Vagina (tissue), 2 donors: Measurements from ENCODE around the gene PTCHD4. TPM values are rescaled to one million over a fixed set of nuclear protein-coding genes. Genes with fewer than 3 reads are reported as not detected.

Experiments
- DNase-seq, 2 donors: peaks; one replicate each; pipeline ENCODE4 v3.0.0-alpha.2; 2017; ENCODE audit errors: extremely low spot score in 2 of 2
- H3K27ac ChIP-seq: fragments of 200-600 bp; sonication (generic); one replicate; pipeline ENCODE4 v1.5.1; 2019
- H3K27me3 ChIP-seq: fragments of 200-600 bp; sonication (generic); one replicate; pipeline ENCODE4 v1.5.1; 2019
- H3K36me3 ChIP-seq, 2 donors: fragments of 200-600 bp; sonication (generic); one replicate each; pipeline ENCODE4 v1.5.1; 2017 to 2019
- H3K4me1 ChIP-seq: fragments of 200-600 bp; sonication (generic); one replicate; pipeline ENCODE4 v1.5.1; 2019
- H3K4me3 ChIP-seq, 2 donors: fragments of 200-600 bp; sonication (generic); 1 replicate in 1 of 2; 2 replicates in 1 of 2; pipeline ENCODE4 v1.5.1; 2016 to 2019
- H3K9me3 ChIP-seq: fragments of 200-600 bp; sonication (generic); one replicate; pipeline ENCODE4 v1.5.1; 2019
- CTCF ChIP-seq, 3 experiments: fragments of 450-650 bp in 2 of 3; fragments of 200-600 bp in 1 of 3; sonication (generic) in 1 of 3; IDR thresholded peaks; one replicate each; pipeline ENCODE4 v1.5.1; 2017 to 2019; ENCODE audit warnings: antibody characterized with exemption in 3 of 3, mild to moderate bottlenecking in 2 of 3, moderate library complexity in 2 of 3
- POLR2A ChIP-seq, 2 donors: fragments of 450-650 bp; IDR thresholded peaks; one replicate each; pipeline ENCODE4 v1.6.1; 2017; ENCODE audit warnings: antibody characterized with exemption in 2 of 2, mild to moderate bottlenecking in 2 of 2, moderate library complexity in 2 of 2
- POLR2AphosphoS5 ChIP-seq, 2 donors: sonication (generic); formaldehyde crosslinking; IDR thresholded peaks; one replicate each; pipeline ENCODE4 v1.9.0; 2017; ENCODE audit warnings: antibody characterized with exemption in 2 of 2, mild to moderate bottlenecking in 2 of 2, low read depth in 1 of 2; ENCODE audit not compliant: insufficient read depth in 1 of 2
- intact Hi-C: fragments of 100-400 bp; cut with DNase I; formaldehyde crosslinking; loops from one replicate; pipeline ENCODE4 v1.15.1; 2023
- total RNA-seq: library from RNA; depleted of rRNA; stranded (reverse); fragments of >200 nt; gene quantifications from one replicate; pipeline ENCODE4 v1.2.3, GENCODE V29; 2016

The PTCHD4 gene
- not detected for total RNA-seq

- peak within 1 kb of the TSS in 1 of 2 donors; percentile 13 for H3K4me3 ChIP-seq
These were observed at the start of gene PTCHD4 for GRCh38 chr6:48111143-48111506. Gene PTCHD4 (minus strand): TSS chr6:48111197. CDS start chr6:48068957, 42,240 bp downstream.

GRCh38 chr6:48151142-48151541, 40.1 kb upstream of the PTCHD4 start:
- H3K27me3 ChIP-seq = no peaks in the 10 kb centered on the region
- DNase-seq = no peak
- no peaks in the 10 kb centered on the region for H3K9me3 ChIP-seq
- no peaks in the 10 kb centered on the region for H3K4me1 ChIP-seq
- no peaks in the 10 kb centered on the region for H3K36me3 ChIP-seq
- no peak overlapping the region for H3K4me3 ChIP-seq
- intact Hi-C loops = no loop called here
- no peak overlapping the region for H3K27ac ChIP-seq
- TF ChIP-seq POLR2AphosphoS5 (IDR thresholded peaks at IDR 0.05; ENCODE audit: insufficient read depth in 1 of 2, low read depth in 1 of 2) (no peak), POLR2A (IDR thresholded peaks at IDR 0.05) (no peak), CTCF (IDR thresholded peaks at IDR 0.05) (no peak)

More at GRCh38 chr6:48111143-48111506, at the start of gene PTCHD4:
- intact Hi-C loops = no loop called here
- Histone ChIP-seq H3K36me3 (no peaks in the 10 kb centered on the region), H3K27me3 (no peaks in the 10 kb centered on the region), H3K27ac (no peak within 1 kb of the TSS), H3K4me1 (no peaks in the 10 kb centered on the region), H3K9me3 (no peaks in the 10 kb centered on the region)
- DNase-seq = no peak
- TF ChIP-seq POLR2AphosphoS5 (IDR thresholded peaks at IDR 0.05; ENCODE audit: insufficient read depth in 1 of 2, low read depth in 1 of 2) (peak in 1 of 2 donors; percentile 39), POLR2A (IDR thresholded peaks at IDR 0.05) (no peak), CTCF (IDR thresholded peaks at IDR 0.05) (no peak)

GRCh38 chr6:48150701-48151100, 39.7 kb upstream of the PTCHD4 start:
- intact Hi-C loops = no loop called here

GRCh38 chr6:48147051-48147450, 36.1 kb upstream of the PTCHD4 start:
- Histone ChIP-seq H3K27ac (no peak overlapping the region), H3K9me3 (no peaks in the 10 kb centered on the region), H3K36me3 (no peaks in the 10 kb centered on the region), H3K27me3 (no peaks in the 10 kb centered on the region), H3K4me3 (no peak overlapping the region), H3K4me1 (no peaks in the 10 kb centered on the region)
- intact Hi-C loops = no loop called here
- TF ChIP-seq POLR2A (IDR thresholded peaks at IDR 0.05) = no peak
- no peak for TF ChIP-seq CTCF (IDR thresholded peaks at IDR 0.05)
- no peak for TF ChIP-seq POLR2AphosphoS5 (IDR thresholded peaks at IDR 0.05; ENCODE audit: insufficient read depth in 1 of 2, low read depth in 1 of 2)
- no peak for DNase-seq

More at GRCh38 chr6:48150701-48151100, 39.7 kb upstream of the PTCHD4 start:
- no peak overlapping the region for H3K27ac ChIP-seq
- DNase-seq = no peak
- H3K27me3 ChIP-seq = no peaks in the 10 kb centered on the region
- TF ChIP-seq CTCF (IDR thresholded peaks at IDR 0.05) (no peak), POLR2A (IDR thresholded peaks at IDR 0.05) (no peak), POLR2AphosphoS5 (IDR thresholded peaks at IDR 0.05; ENCODE audit: insufficient read depth in 1 of 2, low read depth in 1 of 2) (no peak)
- no peaks in the 10 kb centered on the region for H3K4me1 ChIP-seq
- H3K36me3 ChIP-seq = no peaks in the 10 kb centered on the region
- H3K9me3 ChIP-seq = no peaks in the 10 kb centered on the region
- no peak overlapping the region for H3K4me3 ChIP-seq

- Histone ChIP-seq H3K27ac (no peak overlapping the region), H3K4me3 (no peak overlapping the region), H3K27me3 (no peaks in the 10 kb centered on the region), H3K4me1 (no peaks in the 10 kb centered on the region), H3K36me3 (no peaks in the 10 kb centered on the region), H3K9me3 (no peaks in the 10 kb centered on the region)
- intact Hi-C loops = no loop called here
- DNase-seq = no peak
- TF ChIP-seq POLR2A (IDR thresholded peaks at IDR 0.05) (no peak), CTCF (IDR thresholded peaks at IDR 0.05) (no peak), POLR2AphosphoS5 (IDR thresholded peaks at IDR 0.05; ENCODE audit: insufficient read depth in 1 of 2, low read depth in 1 of 2) (no peak)
These were observed 33.0 kb upstream of the PTCHD4 start for GRCh38 chr6:48144021-48144420.
